RWPE2 (cell line): Measurements from ENCODE around the gene IFI16.
"Not testable (repeated sequence)": the region's sequence is repeated elsewhere in the genome, so short reads cannot be mapped to it uniquely, and the experiment has no call there.

Source experiments
- ATAC-seq: fragments of 200-7000 bp; cut with Tn5 transposase; 3 replicates; pipeline ENCODE4 v1.9.1; 2021; ENCODE audit warnings: low read depth
- DNase-seq: peaks from one replicate; pipeline ENCODE4 v3.0.0-alpha.2; 2020; ENCODE audit warnings: low spot score
- H3K27ac ChIP-seq: fragments of 450-650 bp; 2 replicates; pipeline ENCODE4 v1.5.1; 2017; ENCODE audit warnings: mild to moderate bottlenecking; ENCODE audit not compliant: poor library complexity, severe bottlenecking
- H3K27me3 ChIP-seq: fragments of 250-450 bp; sonication (Bioruptor Pico); 2 replicates; pipeline ENCODE4 v1.5.1; 2021; ENCODE audit warnings: mild to moderate bottlenecking, moderate library complexity; ENCODE audit not compliant: insufficient read depth, poor library complexity, severe bottlenecking
- H3K36me3 ChIP-seq: fragments of 250-450 bp; sonication (Bioruptor Pico); 2 replicates; pipeline ENCODE4 v1.5.1; 2020; ENCODE audit warnings: low read depth, mild to moderate bottlenecking, moderate library complexity
- H3K4me1 ChIP-seq: fragments of 250-450 bp; sonication (Bioruptor Pico); 2 replicates; pipeline ENCODE4 v1.5.1; 2021; ENCODE audit warnings: mild to moderate bottlenecking, moderate library complexity; ENCODE audit not compliant: insufficient read depth, poor library complexity, severe bottlenecking
- H3K4me3 ChIP-seq: fragments of 250-450 bp; sonication (Bioruptor Pico); 2 replicates; pipeline ENCODE4 v1.5.1; 2021; ENCODE audit warnings: mild to moderate bottlenecking, moderate library complexity; ENCODE audit not compliant: severe bottlenecking
- H3K9me3 ChIP-seq: fragments of 250-450 bp; sonication (Bioruptor Pico); 2 replicates; pipeline ENCODE4 v1.5.1; 2021; ENCODE audit warnings: mild to moderate bottlenecking, moderate library complexity; ENCODE audit not compliant: severe bottlenecking
- TF ChIP-seq, protein P1 (sequence below): fragments of 450-650 bp; IDR thresholded peaks from one replicate; pipeline ENCODE4 v1.5.1; 2017; ENCODE audit warnings: mild to moderate bottlenecking, moderate library complexity; ENCODE audit not compliant: poor library complexity, severe bottlenecking

Gene IFI16

DNA sequence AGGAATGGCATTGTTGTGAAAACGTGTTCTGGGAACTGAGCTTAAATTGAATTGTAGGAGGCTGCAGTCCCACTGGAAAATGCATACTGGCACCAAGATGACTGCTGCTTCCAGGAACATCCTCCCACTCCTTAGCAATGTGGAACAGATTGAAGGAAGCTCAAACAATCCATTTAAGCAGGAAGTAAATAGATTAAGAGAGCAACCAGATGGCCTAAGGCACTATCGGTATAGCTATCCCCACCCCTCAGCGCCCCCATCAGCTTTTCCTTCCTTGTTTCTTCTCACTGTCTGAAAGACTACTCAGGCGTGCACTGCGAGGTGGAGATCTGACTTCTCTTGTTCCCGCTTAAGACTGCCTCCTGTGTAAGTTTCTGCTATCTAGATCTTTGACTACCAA is 4.0 kb upstream of the IFI16 start:
- Histone ChIP-seq H3K9me3 (no peaks in the 10 kb centered on the region), H3K4me3 (no peak overlapping the region), H3K27ac (no peak overlapping the region), H3K27me3 (no peaks in the 10 kb centered on the region), H3K36me3 (no peaks in the 10 kb centered on the region), H3K4me1 (peaks cover 11% of the 10 kb centered on the region)
- TF ChIP-seq, protein P1, sequence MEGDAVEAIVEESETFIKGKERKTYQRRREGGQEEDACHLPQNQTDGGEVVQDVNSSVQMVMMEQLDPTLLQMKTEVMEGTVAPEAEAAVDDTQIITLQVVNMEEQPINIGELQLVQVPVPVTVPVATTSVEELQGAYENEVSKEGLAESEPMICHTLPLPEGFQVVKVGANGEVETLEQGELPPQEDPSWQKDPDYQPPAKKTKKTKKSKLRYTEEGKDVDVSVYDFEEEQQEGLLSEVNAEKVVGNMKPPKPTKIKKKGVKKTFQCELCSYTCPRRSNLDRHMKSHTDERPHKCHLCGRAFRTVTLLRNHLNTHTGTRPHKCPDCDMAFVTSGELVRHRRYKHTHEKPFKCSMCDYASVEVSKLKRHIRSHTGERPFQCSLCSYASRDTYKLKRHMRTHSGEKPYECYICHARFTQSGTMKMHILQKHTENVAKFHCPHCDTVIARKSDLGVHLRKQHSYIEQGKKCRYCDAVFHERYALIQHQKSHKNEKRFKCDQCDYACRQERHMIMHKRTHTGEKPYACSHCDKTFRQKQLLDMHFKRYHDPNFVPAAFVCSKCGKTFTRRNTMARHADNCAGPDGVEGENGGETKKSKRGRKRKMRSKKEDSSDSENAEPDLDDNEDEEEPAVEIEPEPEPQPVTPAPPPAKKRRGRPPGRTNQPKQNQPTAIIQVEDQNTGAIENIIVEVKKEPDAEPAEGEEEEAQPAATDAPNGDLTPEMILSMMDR: no peak
- ATAC-seq: no peak
- no peak for DNase-seq

- H3K27ac ChIP-seq: not testable (repeated sequence)
Observed at GRCh38 chr1:159006210-159006807, 3.4 kb upstream of the IFI16 start.

DNA sequence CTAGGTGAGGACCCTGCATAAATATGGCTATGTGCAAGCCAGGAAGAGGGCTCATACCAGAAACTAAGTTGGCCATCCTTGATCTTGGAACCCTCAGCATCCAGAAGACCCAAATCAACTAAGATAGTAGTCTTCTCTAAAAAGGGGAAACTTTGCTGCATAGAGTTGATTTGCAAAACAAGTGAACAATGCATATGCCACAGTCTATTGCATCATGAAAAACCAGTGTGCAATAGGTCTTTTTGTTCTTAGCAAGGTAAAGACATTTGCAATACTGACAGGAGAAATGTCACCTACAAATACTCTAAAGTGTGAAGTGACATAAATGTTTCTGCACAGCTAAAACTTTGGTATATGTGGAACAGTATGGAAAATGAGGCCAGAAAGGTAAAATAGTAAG is 2.0 kb upstream of the IFI16 start:
- Histone ChIP-seq H3K36me3 (no peaks in the 10 kb centered on the region; the same call in 1 of the 2 replicates), H3K9me3 (no peaks in the 10 kb centered on the region), H3K27ac (no peak overlapping the region), H3K4me3 (no peak overlapping the region), H3K4me1 (peaks cover 17% of the 10 kb centered on the region), H3K27me3 (no peaks in the 10 kb centered on the region)
- no peak for ATAC-seq
- DNase-seq: no peak
- TF ChIP-seq, protein P1: no peak

More at GRCh38 chr1:159006210-159006807, 3.4 kb upstream of the IFI16 start:
- not testable (repeated sequence) for DNase-seq, H3K4me3 ChIP-seq, H3K27me3 ChIP-seq, H3K4me1 ChIP-seq, H3K36me3 ChIP-seq, ATAC-seq, H3K9me3 ChIP-seq

DNA sequence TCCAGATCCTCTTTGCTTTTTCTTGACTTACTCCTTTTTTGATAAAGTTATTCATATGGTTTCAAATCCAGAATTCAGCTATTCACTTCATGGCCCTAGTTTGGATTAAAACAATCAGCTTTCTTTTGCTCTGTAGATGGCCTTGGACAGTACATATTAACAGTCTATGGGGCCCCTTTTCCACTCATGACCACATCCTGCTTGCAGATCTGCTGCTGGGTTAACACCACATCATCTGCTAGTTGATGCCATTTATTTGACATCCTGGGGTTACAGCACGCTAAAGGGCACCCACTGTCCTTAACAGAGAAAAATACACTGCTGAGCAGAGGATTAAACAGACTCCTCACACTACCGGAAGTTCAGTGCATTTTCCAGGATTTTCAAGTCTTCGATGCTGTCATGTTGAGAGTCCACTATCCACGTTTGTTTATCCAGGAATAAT is 941 bp upstream of the IFI16 start:
- Histone ChIP-seq H3K4me3 (no peak overlapping the region), H3K9me3 (no peaks in the 10 kb centered on the region), H3K27me3 (no peaks in the 10 kb centered on the region), H3K4me1 (peaks cover 19% of the 10 kb centered on the region), H3K36me3 (peaks cover 4% of the 10 kb centered on the region; the same call in 1 of the 2 replicates), H3K27ac (peak overlapping the region; percentile 91)
- DNase-seq (no peak), ATAC-seq (no peak)
- TF ChIP-seq, protein P1: no peak

- peaks cover 8% of the 10 kb centered on the region for H3K36me3 ChIP-seq
- DNase-seq: no peak
- no peaks in the 10 kb centered on the region for H3K9me3 ChIP-seq
- peak overlapping the region; percentile 91 for H3K27ac ChIP-seq
- H3K27me3 ChIP-seq: no peaks in the 10 kb centered on the region
- peak overlapping the region; percentile 38 for H3K4me3 ChIP-seq
- peaks cover 19% of the 10 kb centered on the region for H3K4me1 ChIP-seq
- ATAC-seq: no peak
- TF ChIP-seq, protein P1: no peak
Observed at GRCh38 chr1:159009287-159009686, 420 bp upstream of the IFI16 start.
